GM21423 (cell line): ENCODE data around the gene DSCAM.
"Not testable (repeated sequence)": the region's sequence is repeated elsewhere in the genome, so short reads cannot be mapped to it uniquely, and the experiment has no call there.

Experiments
- ATAC-seq: cut with Tn5 transposase; IDR thresholded peaks from one replicate; pipeline ENCODE4 v1.9.1; 2021; ENCODE audit warnings: mild to moderate bottlenecking, moderate library complexity; ENCODE audit not compliant: unreplicated experiment

The DSCAM gene

GRCh38 chr21:40028393-40028792 is 818.6 kb downstream of the DSCAM start:
- not testable (repeated sequence) for ATAC-seq

DNA sequence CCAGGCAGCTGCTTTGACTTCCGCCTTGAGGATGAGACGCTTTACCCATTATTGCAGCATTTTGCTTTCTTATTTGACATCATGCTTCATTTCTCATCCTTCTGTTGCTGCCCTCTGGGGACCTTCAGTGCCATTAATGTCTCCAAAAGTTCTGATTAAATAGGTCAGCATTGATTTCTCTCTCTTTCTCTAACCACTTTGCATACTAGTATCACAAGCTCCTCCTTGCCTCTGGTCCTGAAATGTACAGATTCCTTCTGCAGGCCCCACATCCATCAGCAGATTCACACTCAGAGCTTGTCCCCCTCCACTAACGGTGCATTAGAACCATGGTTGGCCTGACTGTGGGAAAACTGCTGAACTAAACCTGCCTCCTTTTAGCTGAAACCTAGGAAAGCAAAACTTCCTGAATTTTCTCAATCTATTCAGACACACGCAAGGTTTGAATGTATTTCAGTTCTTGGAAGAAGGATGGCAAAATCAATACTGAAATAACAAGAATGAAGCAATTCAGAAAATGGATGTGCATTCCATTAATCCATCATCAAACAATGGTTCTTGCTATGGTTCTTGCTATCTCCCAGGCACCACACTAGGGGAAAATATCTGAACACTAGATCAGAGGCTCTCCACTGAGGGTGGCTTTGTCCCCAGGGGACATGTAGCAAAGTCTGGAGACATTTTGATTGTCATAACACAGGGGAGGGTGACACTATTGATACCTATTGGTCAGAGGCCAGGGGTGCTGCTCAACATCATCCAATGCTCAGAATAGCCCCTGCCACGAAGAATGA is 825.2 kb downstream of the DSCAM start:
- no peak for ATAC-seq

GRCh38 chr21:40020651-40021050 is 826.3 kb downstream of the DSCAM start:
- ATAC-seq, result no peak

DNA sequence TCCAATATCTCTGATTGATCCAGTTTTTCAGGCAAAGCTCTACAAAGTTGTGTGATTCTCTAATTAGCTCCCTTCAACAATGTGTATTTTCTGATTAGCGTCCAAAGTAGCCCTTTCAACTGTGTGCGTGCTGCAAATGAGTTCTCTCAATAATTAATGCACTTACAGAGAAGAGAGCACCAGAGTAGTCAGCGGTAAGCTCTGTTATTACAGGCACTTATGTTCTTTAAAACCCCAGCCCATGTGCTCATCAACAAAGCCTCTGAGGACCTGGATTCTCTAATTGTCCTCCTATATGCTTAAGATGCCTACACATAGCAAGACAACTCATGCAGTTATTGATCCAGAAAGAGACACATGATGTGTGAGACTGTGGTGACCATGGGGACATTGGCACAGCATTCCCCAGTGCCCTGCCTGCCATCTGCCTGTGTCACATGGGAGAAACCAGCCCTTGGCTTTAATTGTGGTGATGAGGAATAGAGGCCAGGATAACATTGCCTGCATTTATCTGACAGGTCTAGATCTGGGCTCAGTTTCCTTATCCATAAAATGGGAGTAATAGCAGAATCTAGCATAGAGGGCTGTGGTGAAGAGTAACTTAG is 828.0 kb downstream of the DSCAM start:
- ATAC-seq, result no peak

DNA sequence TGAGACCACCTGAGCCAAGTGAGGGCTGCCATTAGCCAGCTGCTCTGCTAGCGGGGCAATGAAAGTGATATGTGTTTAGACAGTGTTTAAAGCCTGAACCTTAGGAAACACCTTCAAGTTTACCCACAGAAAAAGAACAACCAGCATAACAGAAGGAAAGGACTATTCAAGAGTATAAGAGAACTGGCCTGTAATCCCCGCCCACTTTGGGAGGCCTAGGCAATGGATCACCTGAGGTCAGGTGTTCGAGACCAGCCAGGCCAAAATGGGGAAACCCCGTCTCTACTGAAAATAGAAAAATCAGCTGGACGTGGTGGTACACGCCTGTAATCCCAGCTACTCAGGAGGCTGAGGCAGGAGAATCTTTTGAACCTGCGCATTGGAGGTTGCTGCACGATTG is 830.3 kb downstream of the DSCAM start:
- ATAC-seq, result no peak

DNA sequence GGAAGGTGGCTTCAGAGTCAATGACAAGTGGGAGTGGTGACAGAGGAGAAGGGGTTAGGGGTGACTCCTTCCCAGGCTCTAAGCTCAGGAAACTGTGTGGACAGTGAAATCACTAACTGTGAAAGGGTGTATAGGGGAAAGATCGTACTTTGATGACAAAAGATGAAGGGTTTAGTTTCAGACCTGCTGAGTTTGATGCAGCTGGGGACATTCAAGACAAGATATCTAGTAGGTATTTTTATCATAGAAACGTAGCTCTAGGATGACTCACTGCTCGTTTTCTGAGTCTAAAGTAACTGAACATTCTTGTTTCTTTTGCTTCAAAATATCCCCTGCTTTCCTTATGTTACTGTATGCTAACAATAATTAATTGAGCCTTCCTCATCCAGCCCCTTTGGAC is 830.7 kb downstream of the DSCAM start:
- ATAC-seq, result no peak

- ATAC-seq, result no peak
Measured at GRCh38 chr21:40015818-40016217, 831.1 kb downstream of the DSCAM start.

DNA sequence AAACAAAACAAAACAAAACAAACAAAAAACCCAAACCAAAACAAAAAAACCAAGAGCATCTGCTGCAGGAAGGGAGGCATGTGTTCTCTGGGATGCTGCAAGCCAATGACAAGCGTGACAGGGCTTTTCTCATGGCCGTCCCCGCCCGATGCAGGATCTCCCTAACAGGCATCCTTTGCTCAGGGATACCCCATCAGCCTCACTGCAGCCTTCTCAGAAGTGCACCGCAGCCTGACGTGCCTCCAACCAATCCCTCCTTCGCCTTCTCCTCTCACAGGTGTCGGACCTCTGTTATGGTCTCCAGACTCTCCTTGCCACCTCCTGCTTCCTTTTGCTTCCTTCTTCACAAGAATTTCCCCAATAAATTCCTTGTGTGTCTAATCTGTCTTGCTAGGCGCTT is 832.6 kb downstream of the DSCAM start:
- no peak for ATAC-seq

- ATAC-seq, result no peak
Measured at GRCh38 chr21:40013001-40013735, 833.8 kb downstream of the DSCAM start.

DNA sequence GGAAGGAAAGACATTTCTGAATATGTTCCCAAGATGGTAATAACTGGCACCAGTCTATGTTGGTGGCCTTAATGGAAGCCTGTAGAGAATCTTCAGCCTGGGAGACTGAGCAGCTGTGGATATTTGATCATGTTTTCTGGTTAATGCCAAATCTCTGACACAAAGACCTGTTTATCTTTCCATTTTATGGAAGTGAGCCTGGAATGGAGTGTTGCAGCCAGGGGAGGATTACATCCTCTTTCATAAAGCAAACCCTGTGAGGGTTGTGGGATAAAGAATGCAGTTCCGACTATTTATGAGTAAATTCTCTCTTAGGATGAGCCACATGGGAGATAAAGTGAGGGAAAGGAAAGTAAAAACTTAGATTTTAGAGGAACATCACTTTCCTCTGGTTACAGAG is 835.6 kb downstream of the DSCAM start:
- ATAC-seq, result no peak

- no peak for ATAC-seq
Measured at GRCh38 chr21:40002978-40003377, 844.0 kb downstream of the DSCAM start.

DNA sequence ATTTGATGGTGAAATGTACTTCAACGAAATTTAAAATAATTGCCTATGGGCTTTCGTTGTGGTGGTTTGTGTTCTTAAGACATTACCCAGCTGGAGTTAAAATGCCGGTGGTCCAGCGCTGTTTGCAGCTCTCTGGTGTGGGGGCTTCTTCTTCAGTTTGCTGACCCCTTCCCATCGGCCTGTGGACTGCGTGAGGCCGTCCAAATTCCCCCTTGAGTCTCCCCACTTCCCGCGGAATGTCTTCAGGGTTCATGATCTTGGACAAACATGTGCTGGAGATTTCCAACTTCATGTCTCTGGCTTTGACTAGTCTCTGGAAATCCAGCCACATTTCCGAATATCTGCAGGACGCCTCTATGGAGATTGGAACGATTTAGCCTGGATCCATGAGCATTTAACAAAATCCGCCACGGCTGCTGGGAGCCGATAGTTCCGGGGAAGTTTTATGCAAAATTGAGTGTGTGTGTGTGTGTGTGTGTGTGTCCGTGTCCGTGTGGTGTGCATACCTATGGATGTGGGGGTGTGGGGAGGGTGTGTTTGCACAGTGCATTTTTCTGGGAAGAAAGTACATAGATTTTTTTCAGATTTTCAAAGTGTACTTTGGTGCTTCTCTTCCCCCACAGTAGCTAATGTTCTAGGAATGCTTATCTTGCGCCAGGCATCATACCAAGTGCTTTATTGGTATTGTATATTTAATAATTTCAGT is 862.5 kb downstream of the DSCAM start:
- no peak for ATAC-seq

GRCh38 chr21:39980241-39980820 is 866.6 kb downstream of the DSCAM start:
- no peak for ATAC-seq

- no peak for ATAC-seq
Measured at GRCh38 chr21:39979321-39979720, 867.6 kb downstream of the DSCAM start.

DNA sequence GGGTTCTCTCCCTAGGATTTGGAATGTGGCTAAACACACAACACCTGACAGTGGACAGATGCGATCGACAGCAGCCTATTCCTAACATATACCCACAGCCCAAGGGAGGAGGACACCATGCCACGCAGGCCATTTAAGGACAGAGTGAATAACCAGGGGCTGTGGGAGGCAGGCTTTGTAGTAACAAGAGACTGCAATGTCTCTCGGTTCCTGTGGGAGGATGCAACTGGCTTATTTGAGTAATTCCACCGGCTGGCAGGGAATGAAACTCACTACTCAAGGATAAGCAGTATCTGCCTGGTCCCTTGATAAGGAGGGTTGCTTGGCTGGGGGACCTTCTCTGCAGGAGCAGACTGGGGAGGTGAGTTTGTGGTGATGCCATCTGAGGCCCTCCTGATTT is 870.2 kb downstream of the DSCAM start:
- no peak for ATAC-seq

GRCh38 chr21:39972976-39973770 is 873.8 kb downstream of the DSCAM start:
- ATAC-seq, result no peak

DNA sequence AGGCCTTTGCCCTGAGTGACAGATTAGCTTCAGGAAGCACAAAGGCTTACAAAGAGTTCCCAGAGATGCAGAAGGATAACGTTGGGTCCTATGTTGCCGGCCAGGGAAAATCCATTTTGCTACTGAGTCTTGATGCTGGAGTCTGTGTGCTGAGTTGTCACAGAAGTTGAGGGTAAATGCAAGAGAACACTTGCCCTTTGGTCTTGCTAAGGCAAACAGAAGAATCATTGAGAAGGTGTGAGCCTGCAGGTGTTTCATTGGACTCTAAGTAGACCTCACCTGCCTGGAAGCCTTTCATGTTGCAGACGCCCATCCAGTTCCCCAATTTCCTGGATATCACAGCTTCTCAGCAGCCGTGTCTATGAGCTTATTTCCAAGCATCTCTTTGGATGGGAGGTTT is 874.5 kb downstream of the DSCAM start:
- ATAC-seq, result no peak

DNA sequence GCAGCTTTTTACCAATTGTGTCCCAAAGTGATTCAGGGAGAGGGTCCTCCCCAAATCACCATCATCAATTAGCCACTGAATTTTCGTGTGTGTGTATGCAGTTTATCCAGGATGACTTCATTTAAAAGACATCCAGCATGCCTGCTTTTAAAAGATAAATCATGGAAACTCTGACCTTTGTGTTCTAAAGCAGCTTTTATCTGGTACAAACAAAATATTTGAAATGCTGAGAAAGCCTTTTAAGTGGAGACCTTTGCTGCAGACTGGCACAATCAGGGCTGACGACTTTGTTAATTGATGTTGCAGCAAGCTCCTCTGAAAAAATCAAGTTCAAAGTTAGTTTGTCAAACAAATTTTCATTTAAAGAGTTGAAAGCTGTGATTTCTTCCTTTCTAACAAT is 875.0 kb downstream of the DSCAM start:
- no peak for ATAC-seq

DNA sequence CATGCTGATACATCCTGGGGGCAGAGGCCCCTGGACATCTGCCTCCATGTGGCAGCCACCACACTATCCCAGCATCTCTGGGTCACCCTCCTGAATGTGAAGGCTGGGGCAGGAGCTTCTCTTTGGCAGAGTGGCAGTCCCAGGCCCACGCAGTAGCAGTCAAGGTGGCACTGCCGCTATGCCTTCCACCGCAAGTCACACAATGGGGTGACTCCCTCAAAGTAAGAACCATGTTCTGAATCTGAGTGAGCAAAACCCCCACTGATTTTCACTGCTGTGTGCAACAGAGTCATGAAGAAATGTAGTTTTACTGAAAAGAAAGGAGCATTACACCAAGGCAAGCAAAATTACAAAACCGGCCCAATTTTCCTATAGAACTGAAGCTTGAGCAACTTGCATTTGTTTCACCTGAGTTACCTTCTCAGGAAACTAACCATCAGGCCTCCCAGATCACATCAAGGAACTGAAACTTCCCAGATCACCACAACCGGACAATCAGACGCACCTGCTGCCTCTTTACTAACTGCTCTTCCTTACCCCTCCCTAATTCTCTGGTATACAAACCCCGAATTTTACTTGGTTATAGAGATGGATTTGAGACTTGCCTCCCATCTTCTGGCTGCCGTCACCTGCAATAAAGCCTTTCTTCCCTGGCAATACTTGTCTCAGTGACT is 877.1 kb downstream of the DSCAM start:
- no peak for ATAC-seq

- ATAC-seq, result no peak
Measured at GRCh38 chr21:39968010-39968409, 878.9 kb downstream of the DSCAM start.
